Measurements from ENCODE around the gene TMEM63A.

GRCh38 chr1:225874431-225874830 lies 7.7 kb downstream of the TMEM63A start:
- no peak for TF ChIP-seq CTCF (IDR thresholded peaks at IDR 0.05)
- no peak for TF ChIP-seq POLR2A (IDR thresholded peaks at IDR 0.05)
